OCI-M1 (cell line): ENCODE data around the gene FN1.

Source experiments
- DNase-seq: peaks from one replicate; lab custom pipeline; 2025; lab: John Stamatoyannopoulos, UW

The FN1 gene

DNA sequence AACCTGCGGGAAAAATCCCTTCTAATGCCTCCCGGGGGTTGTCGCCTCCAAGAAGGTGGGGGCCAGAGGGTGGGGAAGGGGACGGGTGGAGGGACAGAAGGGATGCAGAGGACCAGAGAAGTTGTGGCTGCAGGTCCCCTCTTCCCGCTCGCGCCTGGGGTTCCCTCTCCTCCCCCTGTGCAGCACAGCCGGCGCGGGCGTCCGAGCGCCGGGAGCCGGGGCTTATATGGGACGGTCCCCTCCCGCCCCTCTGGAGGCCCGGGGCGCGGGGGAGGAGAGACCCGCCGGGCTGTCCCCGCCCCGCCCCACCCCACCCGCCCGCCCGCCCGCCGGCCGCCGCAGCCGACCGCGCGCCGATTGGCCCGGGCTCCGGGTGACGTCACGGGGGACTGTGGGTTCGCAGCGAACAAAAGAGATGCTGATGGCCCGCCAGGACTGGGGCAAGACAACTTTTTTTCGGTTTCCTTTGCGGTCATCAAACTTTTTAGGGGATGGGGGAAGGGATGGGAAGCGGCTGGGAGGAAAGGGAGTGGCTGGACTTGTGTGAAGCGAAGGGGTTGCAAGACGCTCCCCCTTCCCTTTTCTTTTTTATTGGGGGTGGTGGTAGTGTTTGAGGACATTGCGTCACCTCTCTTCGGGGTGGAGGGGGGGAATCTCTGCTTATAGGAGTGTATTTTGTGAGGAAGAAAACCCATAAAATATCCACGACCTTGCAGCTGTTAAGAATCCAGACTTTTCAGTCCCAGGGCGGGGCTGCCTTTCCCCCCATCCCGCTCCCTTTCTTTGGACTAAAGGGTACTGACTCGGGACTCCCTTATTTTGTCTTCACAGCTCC lies at the start of gene FN1:
Gene FN1, minus strand, starts transcription at position 199 of the 835 bp plus-strand sequence. CDS start 266 bp downstream, outside the sequence.
- DNase-seq: peak; percentile 46

DNA sequence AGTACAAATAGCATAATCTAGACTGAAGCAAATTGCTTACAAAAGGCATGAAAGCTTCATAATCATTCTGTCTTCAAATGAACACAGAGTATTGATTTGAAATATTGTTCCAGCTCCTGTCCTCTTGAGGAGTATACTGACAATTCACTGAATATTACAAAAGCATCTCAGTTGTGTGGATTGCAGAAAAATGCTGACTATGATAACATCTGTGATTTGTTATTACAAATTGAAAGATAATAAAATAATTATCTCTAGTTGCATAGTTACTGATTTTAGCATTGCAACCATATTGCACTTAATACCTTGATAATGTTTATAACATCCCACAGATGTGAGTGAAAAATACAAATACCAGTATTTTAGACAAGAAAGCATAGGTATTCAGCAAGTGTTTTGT lies 49.2 kb upstream of the FN1 start:
- no peak for DNase-seq

GRCh38 chr2:215484570-215484969 lies 48.7 kb upstream of the FN1 start:
- DNase-seq: no peak

- no peak for DNase-seq
Measured at GRCh38 chr2:215483431-215483830, 47.6 kb upstream of the FN1 start.

- no peak for DNase-seq
Measured at GRCh38 chr2:215479536-215480240, 43.8 kb upstream of the FN1 start.

- DNase-seq: no peak
Measured at GRCh38 chr2:215479121-215479520, 43.3 kb upstream of the FN1 start.

- no peak for DNase-seq
Measured at GRCh38 chr2:215476424-215476823, 40.6 kb upstream of the FN1 start.

DNA sequence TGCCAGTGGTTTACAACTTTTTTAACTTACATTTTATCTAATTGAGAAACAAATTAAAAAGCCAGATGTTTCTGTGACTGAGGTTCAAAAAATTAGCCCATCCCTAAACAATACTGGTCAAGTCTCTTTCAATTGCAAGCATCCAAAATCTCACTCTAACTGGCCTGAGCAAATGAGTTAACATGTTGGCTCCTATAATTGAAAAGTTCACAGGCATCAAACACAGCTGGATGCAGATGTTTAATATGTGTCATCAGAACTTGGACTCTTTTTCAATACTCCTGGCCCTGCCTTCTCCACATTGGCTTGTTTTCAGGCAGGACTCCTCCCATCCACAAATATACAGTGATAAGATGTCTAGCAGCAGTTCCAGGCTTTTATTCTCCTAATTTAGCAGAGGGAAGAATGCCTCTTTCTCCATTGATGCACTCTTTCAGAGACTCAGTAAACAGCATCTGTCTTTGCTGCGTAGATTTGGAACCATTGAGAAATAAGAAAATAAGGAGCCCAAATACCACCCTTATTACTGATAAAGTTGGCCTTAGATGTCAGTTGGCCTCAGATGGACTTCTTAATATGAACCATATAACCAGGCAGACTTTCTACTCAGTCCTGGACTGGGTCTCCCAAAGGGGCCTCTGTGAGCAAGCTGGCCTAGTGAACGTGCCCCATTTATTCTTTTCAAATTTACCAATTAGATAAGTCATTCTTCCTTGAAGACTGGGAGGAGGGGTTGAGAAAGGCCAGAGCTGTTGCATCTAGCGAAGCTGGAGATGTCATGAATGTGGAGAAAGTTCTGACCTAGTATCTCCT lies 30.4 kb upstream of the FN1 start:
- DNase-seq: no peak

DNA sequence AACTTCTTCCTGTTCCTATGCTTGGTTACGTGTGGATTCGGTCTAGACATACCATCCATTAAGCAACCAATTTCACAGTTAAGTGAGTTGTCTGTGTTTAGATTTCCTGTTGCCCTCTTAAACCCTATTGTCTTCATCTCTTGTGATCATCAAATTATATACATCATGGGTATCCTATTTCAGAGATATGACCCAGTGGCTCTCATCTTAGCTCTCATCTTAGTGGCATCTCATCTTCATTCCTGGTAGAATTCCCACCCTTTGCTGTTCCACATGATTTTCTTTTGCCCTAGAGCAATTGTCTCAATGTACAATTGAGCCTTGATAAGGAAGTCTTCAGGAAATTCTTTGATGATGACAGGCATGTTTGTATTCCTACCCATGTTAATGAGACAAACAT lies 29.4 kb upstream of the FN1 start:
- no peak for DNase-seq

GRCh38 chr2:215461836-215462532 lies 26.1 kb upstream of the FN1 start:
- DNase-seq: no peak

- DNase-seq: no peak
Measured at GRCh38 chr2:215460682-215461382, 25.0 kb upstream of the FN1 start.

DNA sequence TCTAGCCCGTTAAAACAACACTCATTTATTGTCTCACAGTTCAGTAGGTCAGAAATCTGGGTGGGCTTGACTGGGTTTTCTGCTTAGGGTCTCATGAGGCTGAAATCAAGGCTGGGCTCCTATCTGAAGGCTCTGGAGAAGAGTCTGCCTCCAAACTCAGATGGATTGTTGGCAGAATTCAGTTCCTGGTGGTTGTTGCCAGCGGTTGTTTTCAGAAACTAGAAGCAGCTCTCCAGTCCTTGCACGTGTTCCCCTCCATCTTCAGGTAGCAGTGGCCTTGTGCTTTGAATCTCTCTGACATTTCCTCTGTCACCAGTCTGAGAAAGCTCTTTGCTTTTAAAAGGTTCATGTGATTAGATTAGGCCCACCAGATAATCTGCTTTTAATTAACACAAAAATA lies 20.1 kb upstream of the FN1 start:
- no peak for DNase-seq

- peak; percentile 72 for DNase-seq
Measured at GRCh38 chr2:215454519-215455246, 18.8 kb upstream of the FN1 start.

DNA sequence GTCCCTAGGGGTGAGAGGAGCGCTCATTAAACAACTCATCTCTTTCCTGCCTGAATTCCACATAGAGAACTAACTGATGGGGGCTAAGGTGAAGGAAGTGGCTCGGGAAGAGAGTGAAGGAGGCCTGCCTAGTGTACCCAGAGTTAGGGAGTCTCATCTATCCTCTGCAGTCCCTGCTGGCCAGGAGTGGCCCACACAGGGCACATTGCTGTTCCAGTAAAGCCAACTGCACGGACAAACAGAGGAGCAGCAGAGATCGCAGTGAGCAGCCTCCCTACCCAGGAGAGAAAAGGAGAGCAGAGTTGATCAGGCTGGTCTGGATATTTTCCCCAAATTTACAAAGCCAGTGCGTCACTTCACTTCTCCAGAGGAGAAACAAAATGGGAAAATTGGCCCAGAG lies 16.9 kb upstream of the FN1 start:
- no peak for DNase-seq

GRCh38 chr2:215451012-215451756 lies 15.3 kb upstream of the FN1 start:
- DNase-seq: no peak

GRCh38 chr2:215450188-215451011 lies 14.5 kb upstream of the FN1 start:
- no peak for DNase-seq

- DNase-seq: no peak
Measured at GRCh38 chr2:215447673-215448081, 11.8 kb upstream of the FN1 start.

- no peak for DNase-seq
Measured at GRCh38 chr2:215447056-215447455, 11.2 kb upstream of the FN1 start.

DNA sequence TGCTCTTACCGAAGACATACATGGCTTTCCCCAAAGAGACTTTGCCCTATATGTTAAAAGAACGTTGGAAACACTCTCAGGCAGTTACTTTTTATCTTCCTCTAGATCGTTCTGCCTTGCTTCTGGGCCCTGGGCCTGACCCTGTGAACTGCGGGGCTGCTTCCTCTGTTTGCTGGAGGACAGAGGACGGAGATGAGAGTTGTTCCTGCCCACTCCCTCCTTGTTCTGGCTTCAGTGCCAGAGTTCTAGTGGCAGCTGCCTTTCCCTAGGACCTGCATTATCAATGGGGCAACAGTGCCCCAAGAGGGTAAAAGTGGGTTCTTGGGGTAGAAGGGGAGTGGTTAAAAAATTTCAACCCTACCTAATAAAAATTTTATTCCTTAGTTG lies 6.5 kb upstream of the FN1 start:
- DNase-seq: peak; percentile 33
